ENCODE measurements around the gene SULT1C4.

GRCh38 chr2:108436976-108437375 is 59.2 kb downstream of the SULT1C4 start:
- TF ChIP-seq, protein P1, sequence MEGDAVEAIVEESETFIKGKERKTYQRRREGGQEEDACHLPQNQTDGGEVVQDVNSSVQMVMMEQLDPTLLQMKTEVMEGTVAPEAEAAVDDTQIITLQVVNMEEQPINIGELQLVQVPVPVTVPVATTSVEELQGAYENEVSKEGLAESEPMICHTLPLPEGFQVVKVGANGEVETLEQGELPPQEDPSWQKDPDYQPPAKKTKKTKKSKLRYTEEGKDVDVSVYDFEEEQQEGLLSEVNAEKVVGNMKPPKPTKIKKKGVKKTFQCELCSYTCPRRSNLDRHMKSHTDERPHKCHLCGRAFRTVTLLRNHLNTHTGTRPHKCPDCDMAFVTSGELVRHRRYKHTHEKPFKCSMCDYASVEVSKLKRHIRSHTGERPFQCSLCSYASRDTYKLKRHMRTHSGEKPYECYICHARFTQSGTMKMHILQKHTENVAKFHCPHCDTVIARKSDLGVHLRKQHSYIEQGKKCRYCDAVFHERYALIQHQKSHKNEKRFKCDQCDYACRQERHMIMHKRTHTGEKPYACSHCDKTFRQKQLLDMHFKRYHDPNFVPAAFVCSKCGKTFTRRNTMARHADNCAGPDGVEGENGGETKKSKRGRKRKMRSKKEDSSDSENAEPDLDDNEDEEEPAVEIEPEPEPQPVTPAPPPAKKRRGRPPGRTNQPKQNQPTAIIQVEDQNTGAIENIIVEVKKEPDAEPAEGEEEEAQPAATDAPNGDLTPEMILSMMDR (IDR thresholded peaks at IDR 0.05; ENCODE audit: insufficient read depth, low read depth, low read length), result no peak
- no peak for TF ChIP-seq EZH2 (IDR thresholded peaks at IDR 0.05; ENCODE audit: insufficient read depth, low read length)
